Measurements from ENCODE around the gene PPT2.

PPT2 gene

GRCh38 chr6:32188381-32189068 is 34.6 kb downstream of the PPT2 start:
- peak overlapping the region; percentile 81 for H3K4me3 ChIP-seq (ENCODE audit: low read depth, low read length)
- TF ChIP-seq CTCF (IDR thresholded peaks at IDR 0.05; ENCODE audit: low read depth, low read length) = no peak

- no peak for TF ChIP-seq CTCF (IDR thresholded peaks at IDR 0.05; ENCODE audit: low read depth, low read length)
These were observed 35.3 kb downstream of the PPT2 start for GRCh38 chr6:32189069-32189741.

GRCh38 chr6:32189742-32190053 is 35.8 kb downstream of the PPT2 start:
- TF ChIP-seq CTCF (IDR thresholded peaks at IDR 0.05; ENCODE audit: low read depth, low read length) = no peak
- peak overlapping the region; percentile 81 for H3K4me3 ChIP-seq (ENCODE audit: low read depth, low read length)

More at GRCh38 chr6:32189069-32189741, 35.3 kb downstream of the PPT2 start:
- H3K4me3 ChIP-seq (ENCODE audit: low read depth, low read length) = peak overlapping the region; percentile 81

GRCh38 chr6:32190054-32190851 is 36.3 kb downstream of the PPT2 start, which contains the start of gene PBX2:
Gene PBX2, minus strand, starts transcription at chr6:32190202. Its CDS starts 287 bp downstream, at chr6:32189915.
- TF ChIP-seq CTCF (IDR thresholded peaks at IDR 0.05; ENCODE audit: low read depth, low read length) = no peak
- H3K4me3 ChIP-seq (ENCODE audit: low read depth, low read length) = peak within 1 kb of the TSS; percentile 81

- TF ChIP-seq CTCF (IDR thresholded peaks at IDR 0.05; ENCODE audit: low read depth, low read length) = no peak
- H3K4me3 ChIP-seq (ENCODE audit: low read depth, low read length) = no peak overlapping the region
These were observed 37.2 kb downstream of the PPT2 start for GRCh38 chr6:32190911-32191677.

GRCh38 chr6:32191696-32192607 is 38.0 kb downstream of the PPT2 start:
- H3K4me3 ChIP-seq (ENCODE audit: low read depth, low read length) = no peak overlapping the region
- no peak for TF ChIP-seq CTCF (IDR thresholded peaks at IDR 0.05; ENCODE audit: low read depth, low read length)

Measured in WI38 (cell line).